BLaER1 treated with 17β-estradiol and CSF1 and Interleukin-3, amounts not matched to agents 10 nM and 100 nM (cell line): ENCODE data around the gene FTCDNL1.

Experiments
- H3K27ac ChIP-seq, 11 experiments: shearing (Covaris generic); formaldehyde crosslinking; 2 replicates each; pipeline ENCODE4 v1.8.1; 2022
- H3K27me3 ChIP-seq, 11 experiments: shearing (Covaris generic); formaldehyde crosslinking; 2 replicates each; pipeline ENCODE4 v1.8.1; 2022
- H3K36me3 ChIP-seq, 11 experiments: shearing (Covaris generic); formaldehyde crosslinking; 2 replicates each; pipeline ENCODE4 v1.8.1; 2022
- H3K4me1 ChIP-seq, 10 experiments: shearing (Covaris generic); formaldehyde crosslinking; 2 replicates each; pipeline ENCODE4 v1.8.1; 2022
- H3K4me2 ChIP-seq, 11 experiments: shearing (Covaris generic); formaldehyde crosslinking; 2 replicates each; pipeline ENCODE4 v1.8.1; 2022
- H3K4me3 ChIP-seq, 10 experiments: shearing (Covaris generic); formaldehyde crosslinking; 2 replicates each; pipeline ENCODE4 v1.8.1; 2022
- H3K9ac ChIP-seq, 11 experiments: shearing (Covaris generic); formaldehyde crosslinking; 2 replicates each; pipeline ENCODE4 v1.8.1; 2022
- H3K9me3 ChIP-seq, 11 experiments: shearing (Covaris generic); formaldehyde crosslinking; replicated peaks in 1 of 11; 2 replicates each; pipeline ENCODE4 v1.8.1; 2022
- H4K20me1 ChIP-seq, 11 experiments: shearing (Covaris generic); formaldehyde crosslinking; 2 replicates each; pipeline ENCODE4 v1.8.1; 2022
- Cebpa-rat ChIP-seq, 11 experiments: shearing (Covaris generic); IDR thresholded peaks; 2 replicates each; pipeline ENCODE4 v1.8.1; 2022

The FTCDNL1 gene

DNA sequence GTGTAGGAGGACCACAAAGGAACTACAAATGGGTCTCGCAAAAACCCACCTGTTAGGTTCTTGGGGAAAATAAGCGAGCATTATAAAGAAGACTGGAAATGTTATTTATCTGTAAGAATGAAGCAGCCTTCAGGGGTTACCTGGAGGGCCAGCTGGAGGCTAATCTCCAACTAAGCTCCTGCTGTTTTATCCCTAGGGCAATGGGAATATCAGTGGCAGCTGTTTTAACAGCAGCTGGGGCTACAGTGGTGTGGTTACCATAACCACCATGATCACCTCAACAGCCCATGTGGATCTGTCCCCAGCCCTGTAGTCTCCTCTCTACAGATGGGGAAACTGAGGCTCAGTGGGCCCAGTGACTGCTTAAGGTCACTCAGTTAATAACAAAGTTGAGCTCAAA, 108.1 kb downstream of the FTCDNL1 start:
- H3K36me3 ChIP-seq: no peaks in the 10 kb centered on the region
- H3K9me3 ChIP-seq: no peaks in the 10 kb centered on the region
- H4K20me1 ChIP-seq: no peaks in the 10 kb centered on the region
- no peak overlapping the region for H3K27ac ChIP-seq
- H3K4me2 ChIP-seq: no peak overlapping the region
- H3K27me3 ChIP-seq: peaks cover 0 to 15% (median 0%) of the 10 kb centered on the region in 11 experiments; a peak in 2 of 22 replicates
- peaks cover 0 to 19% (median 9%) of the 10 kb centered on the region in 10 experiments; a peak in 10 of 20 replicates for H3K4me1 ChIP-seq
- H3K4me3 ChIP-seq: no peak overlapping the region
- H3K9ac ChIP-seq: no peak overlapping the region
- TF ChIP-seq Cebpa-rat (IDR thresholded peaks at IDR 0.05): no peak

DNA sequence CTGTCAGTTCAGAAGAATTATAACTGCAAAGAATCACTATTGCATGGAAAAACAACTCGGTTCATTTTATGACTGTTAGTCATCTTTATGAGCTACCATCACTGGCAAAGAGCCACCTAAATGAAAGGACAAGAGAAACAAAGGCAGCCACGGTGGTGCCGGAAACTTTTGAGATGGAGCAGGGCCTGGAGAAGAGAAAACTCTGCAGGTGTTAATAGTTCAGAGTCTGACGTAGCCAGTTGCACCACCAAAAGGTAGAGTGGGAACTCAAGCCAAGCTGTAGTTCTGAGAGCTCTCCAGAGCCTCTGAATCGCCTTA, 110.9 kb downstream of the FTCDNL1 start:
- Histone ChIP-seq H3K9me3 (no peaks in the 10 kb centered on the region), H4K20me1 (no peaks in the 10 kb centered on the region), H3K27ac (no peak overlapping the region), H3K4me3 (no peak overlapping the region), H3K27me3 (peaks cover 0 to 15% (median 0%) of the 10 kb centered on the region in 11 experiments; a peak in 2 of 22 replicates), H3K9ac (no peak overlapping the region), H3K36me3 (no peaks in the 10 kb centered on the region), H3K4me1 (peaks cover 0 to 21% (median 9%) of the 10 kb centered on the region in 10 experiments; a peak in 10 of 20 replicates), H3K4me2 (no peak overlapping the region)
- TF ChIP-seq Cebpa-rat (IDR thresholded peaks at IDR 0.05): no peak

DNA sequence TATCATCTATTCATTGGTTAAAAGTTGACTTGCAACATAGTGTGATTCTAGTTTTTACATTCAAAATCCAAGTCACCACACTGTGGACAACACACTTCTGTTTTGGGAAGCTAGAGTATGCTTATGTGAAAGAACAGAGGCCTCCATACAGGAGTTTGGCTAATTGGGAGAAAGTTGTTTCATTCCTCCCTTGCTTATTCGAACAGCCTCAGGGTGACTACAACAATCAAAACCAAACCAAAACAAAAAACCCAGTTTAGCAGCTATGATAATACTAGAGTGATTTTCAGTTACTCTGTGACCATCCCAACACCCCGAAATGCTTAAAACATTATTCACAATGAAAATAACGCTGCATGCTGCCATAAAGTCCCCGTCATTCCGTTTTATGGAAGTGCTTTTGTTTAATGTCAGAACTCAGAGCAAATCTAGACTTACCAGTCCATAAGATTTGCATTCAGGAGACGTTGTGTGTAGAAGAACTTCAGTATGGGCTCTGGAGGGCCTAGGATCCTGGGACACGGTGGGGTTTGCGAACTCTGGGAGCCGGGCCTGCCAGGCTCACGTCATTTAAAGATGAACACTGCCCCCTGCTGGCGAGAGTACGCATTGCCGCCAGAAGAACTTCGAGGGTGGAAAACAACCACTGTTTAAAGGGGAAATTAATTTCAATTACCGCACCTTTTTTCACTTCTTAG, 111.4 kb downstream of the FTCDNL1 start:
- Histone ChIP-seq H4K20me1 (no peaks in the 10 kb centered on the region), H3K4me3 (no peak overlapping the region), H3K9ac (no peak overlapping the region), H3K9me3 (no peaks in the 10 kb centered on the region), H3K27me3 (peaks cover 0 to 15% (median 0%) of the 10 kb centered on the region in 11 experiments; a peak in 2 of 22 replicates), H3K4me1 (peaks cover 0 to 21% (median 9%) of the 10 kb centered on the region in 10 experiments; a peak in 10 of 20 replicates), H3K36me3 (no peaks in the 10 kb centered on the region), H3K27ac (peak overlapping the region in 1 of 11 experiments; percentile 38; a peak in 3 of 22 replicates), H3K4me2 (peak overlapping the region in 6 of 11 experiments; percentile 22 to 74 (median 46); a peak in 11 of 22 replicates)
- no peak for TF ChIP-seq Cebpa-rat (IDR thresholded peaks at IDR 0.05)

DNA sequence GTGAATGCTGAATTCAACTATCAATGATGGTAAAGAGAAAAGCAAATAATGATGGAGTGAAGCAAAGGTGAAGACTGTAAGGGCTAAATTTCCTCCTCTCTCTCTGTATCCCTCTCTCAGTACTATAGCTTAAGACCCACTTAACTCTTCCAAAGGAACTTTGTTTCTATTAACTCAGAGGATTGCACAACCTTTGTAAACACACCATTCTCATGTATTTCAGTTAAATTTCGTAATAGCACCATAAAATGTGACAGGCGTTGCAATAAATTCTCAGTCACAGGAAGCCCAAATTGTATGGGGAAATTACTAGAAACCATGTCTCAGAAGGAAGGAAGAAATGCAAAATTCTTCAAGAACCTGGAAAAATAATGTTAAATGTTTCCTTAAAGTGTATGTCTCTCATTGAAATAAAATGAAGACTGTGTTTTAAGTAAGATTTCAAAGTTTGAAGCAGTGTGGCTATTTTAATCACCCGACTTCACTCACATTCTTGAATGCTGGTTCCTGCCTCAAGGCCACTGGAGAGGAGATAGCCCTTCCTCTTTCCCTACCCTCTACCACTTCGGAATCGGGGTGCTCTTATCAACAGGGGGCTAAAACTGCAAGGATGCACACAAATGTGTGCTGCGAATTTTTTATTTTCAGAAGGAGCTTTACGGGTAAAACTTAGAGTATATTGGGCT, 112.1 kb downstream of the FTCDNL1 start:
- no peaks in the 10 kb centered on the region for H3K36me3 ChIP-seq
- H4K20me1 ChIP-seq: no peaks in the 10 kb centered on the region
- no peaks in the 10 kb centered on the region for H3K9me3 ChIP-seq
- peaks cover 0 to 21% (median 9%) of the 10 kb centered on the region in 10 experiments; a peak in 10 of 20 replicates for H3K4me1 ChIP-seq
- H3K4me3 ChIP-seq: no peak overlapping the region
- H3K4me2 ChIP-seq: peak overlapping the region in 7 of 11 experiments; percentile 12 to 74 (median 41); a peak in 13 of 22 replicates
- peak in 5 of 11 experiments; percentile 28 to 75 (median 35); a peak in 7 of 22 replicates for TF ChIP-seq Cebpa-rat (IDR thresholded peaks at IDR 0.05)
- peaks cover 0 to 15% (median 0%) of the 10 kb centered on the region in 11 experiments; a peak in 2 of 22 replicates for H3K27me3 ChIP-seq
- H3K9ac ChIP-seq: no peak overlapping the region
- H3K27ac ChIP-seq: peak overlapping the region in 1 of 11 experiments; percentile 38; a peak in 3 of 22 replicates

DNA sequence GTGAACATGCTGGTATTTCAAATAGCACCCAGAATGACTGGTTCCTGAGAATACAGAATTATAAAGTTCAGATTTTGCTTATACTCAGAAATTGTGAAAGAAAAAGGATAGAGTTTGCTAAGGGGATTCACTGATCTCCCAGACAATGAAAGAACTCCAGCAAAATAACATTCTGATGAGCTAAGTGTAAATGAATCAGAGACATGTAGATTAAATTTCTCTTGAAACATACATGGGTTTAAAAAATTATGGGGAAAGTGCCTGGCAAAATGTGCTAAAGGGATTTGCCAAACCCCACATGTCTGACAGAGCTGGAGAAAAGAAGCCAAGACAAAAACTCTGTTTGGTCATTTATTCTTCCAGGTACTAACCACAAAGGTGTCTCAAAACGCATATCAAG, 116.3 kb downstream of the FTCDNL1 start:
- Histone ChIP-seq H3K4me1 (peaks cover 0 to 20% (median 9%) of the 10 kb centered on the region in 10 experiments; a peak in 10 of 20 replicates), H3K9me3 (no peaks in the 10 kb centered on the region), H3K27me3 (peaks cover 0 to 15% (median 0%) of the 10 kb centered on the region in 11 experiments; a peak in 2 of 22 replicates), H3K4me3 (no peak overlapping the region), H3K4me2 (no peak overlapping the region), H3K9ac (no peak overlapping the region), H4K20me1 (no peaks in the 10 kb centered on the region), H3K27ac (no peak overlapping the region), H3K36me3 (no peaks in the 10 kb centered on the region)
- TF ChIP-seq Cebpa-rat (IDR thresholded peaks at IDR 0.05): no peak

DNA sequence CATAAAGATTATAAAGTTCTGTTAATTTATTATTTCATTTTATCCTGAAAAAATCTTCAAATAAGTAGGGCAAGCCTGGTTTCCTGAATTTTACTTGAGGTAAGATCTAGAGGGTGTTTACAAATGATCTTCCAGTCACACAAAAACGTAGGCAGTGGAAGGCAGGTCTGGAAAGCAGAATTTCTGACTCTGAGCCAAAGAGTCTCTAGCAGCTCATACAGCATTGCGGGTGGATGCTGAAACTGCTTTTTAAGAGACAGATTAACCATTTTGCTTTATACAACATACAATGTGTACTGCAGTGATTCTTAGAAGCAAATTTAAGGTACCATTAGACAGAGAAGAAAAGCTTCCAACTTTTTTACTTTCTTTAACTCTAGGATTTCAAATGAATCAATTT, 117.0 kb downstream of the FTCDNL1 start:
- H3K27me3 ChIP-seq: peaks cover 0 to 11% (median 0%) of the 10 kb centered on the region in 11 experiments; a peak in 2 of 22 replicates
- no peak overlapping the region for H3K4me2 ChIP-seq
- no peak overlapping the region for H3K4me3 ChIP-seq
- peaks cover 0 to 13% (median 5%) of the 10 kb centered on the region in 10 experiments; a peak in 10 of 20 replicates for H3K4me1 ChIP-seq
- no peaks in the 10 kb centered on the region for H3K36me3 ChIP-seq
- no peak for TF ChIP-seq Cebpa-rat (IDR thresholded peaks at IDR 0.05)
- no peak overlapping the region for H3K9ac ChIP-seq
- no peaks in the 10 kb centered on the region for H4K20me1 ChIP-seq
- H3K9me3 ChIP-seq: no peaks in the 10 kb centered on the region
- H3K27ac ChIP-seq: no peak overlapping the region

DNA sequence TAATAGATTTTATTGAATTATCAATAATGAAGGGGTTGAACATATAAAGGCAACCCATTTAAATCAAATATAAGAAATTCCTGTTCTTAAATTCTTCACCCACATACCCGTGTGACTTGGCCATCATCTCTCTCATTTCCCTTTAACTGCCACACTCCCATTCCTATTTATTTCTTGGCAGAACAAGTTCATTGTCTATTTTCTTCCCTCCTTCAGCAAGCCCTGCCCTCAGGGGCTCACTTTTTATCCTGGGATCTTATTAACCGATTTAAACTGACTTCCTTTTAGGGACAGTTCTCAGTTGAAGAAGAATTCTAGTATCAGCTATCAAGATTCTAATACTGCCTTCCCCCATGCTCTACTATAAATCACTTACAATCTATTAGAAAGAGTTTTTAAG, 123.2 kb downstream of the FTCDNL1 start:
- Histone ChIP-seq H3K27ac (no peak overlapping the region), H3K4me2 (no peak overlapping the region), H3K9me3 (no peaks in the 10 kb centered on the region), H3K4me1 (no peaks in the 10 kb centered on the region), H3K27me3 (no peaks in the 10 kb centered on the region), H3K4me3 (no peak overlapping the region), H4K20me1 (no peaks in the 10 kb centered on the region), H3K9ac (no peak overlapping the region), H3K36me3 (no peaks in the 10 kb centered on the region)
- TF ChIP-seq Cebpa-rat (IDR thresholded peaks at IDR 0.05): no peak

DNA sequence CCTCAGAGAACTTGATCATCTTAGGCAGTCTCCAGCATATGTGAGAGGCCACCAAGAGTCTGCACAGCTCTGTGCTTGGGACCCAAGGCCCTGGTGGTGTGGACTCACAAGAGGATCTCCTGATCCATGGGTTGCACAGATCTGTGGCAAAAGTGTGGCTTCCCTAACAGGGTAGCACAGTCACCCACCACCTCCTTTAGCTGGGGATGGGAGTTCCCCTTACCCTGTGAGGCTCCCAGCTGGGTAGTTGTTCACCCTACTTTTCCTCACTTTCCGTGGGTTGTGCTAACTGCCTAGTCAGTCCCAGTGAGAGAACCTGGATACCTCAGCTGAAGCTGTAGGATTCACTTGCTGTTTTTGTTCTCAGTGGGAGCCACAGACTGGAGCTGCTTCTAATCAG, 123.7 kb downstream of the FTCDNL1 start:
- H3K36me3 ChIP-seq: no peaks in the 10 kb centered on the region
- no peaks in the 10 kb centered on the region for H4K20me1 ChIP-seq
- H3K4me3 ChIP-seq: no peak overlapping the region
- no peaks in the 10 kb centered on the region for H3K27me3 ChIP-seq
- no peak overlapping the region for H3K27ac ChIP-seq
- H3K4me2 ChIP-seq: no peak overlapping the region
- H3K4me1 ChIP-seq: no peaks in the 10 kb centered on the region
- 0 out of 22 replicates have a peak, but pooled peaks cover 0 to 1% (median 0%) of the 10 kb centered on the region in 11 experiments for H3K9me3 ChIP-seq
- H3K9ac ChIP-seq: no peak overlapping the region
- TF ChIP-seq Cebpa-rat (IDR thresholded peaks at IDR 0.05): no peak

DNA sequence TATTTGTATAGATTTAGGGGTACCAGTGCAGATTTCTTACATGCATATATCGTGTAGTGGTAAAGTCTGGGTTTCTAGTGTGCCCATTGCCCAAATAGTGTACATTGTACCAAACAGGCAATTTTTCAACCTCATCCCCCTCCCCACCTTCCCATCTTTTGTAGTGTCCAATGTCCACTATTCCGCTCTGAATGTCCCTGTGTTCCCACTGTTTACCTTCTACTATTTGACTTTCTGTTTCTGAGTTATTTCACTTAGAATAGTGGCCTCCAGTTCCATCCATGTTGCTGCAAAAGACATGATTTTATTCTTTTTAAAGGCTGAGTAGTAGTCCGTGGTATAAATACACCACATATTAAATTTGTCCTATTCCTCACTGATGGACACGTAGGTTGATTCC, 132.9 kb downstream of the FTCDNL1 start:
- Histone ChIP-seq H3K4me1 (peaks cover 0 to 7% (median 0%) of the 10 kb centered on the region in 10 experiments; a peak in 2 of 20 replicates), H3K4me3 (no peak overlapping the region), H4K20me1 (no peaks in the 10 kb centered on the region), H3K9ac (no peak overlapping the region), H3K27ac (no peak overlapping the region), H3K9me3 (peaks cover 0 to 4% (median 0%) of the 10 kb centered on the region in 11 experiments; a peak in 2 of 22 replicates), H3K36me3 (no peaks in the 10 kb centered on the region), H3K27me3 (no peaks in the 10 kb centered on the region), H3K4me2 (no peak overlapping the region)
- no peak for TF ChIP-seq Cebpa-rat (IDR thresholded peaks at IDR 0.05)
